ENCODE measurements around the gene ATE1.
A peak's percentile ranks its signal among the peaks of the same experiment; 100 is the strongest.
"Not testable (repeated sequence)": the region's sequence is repeated elsewhere in the genome, so short reads cannot be mapped to it uniquely, and the experiment has no call there.

The ATE1 gene

DNA sequence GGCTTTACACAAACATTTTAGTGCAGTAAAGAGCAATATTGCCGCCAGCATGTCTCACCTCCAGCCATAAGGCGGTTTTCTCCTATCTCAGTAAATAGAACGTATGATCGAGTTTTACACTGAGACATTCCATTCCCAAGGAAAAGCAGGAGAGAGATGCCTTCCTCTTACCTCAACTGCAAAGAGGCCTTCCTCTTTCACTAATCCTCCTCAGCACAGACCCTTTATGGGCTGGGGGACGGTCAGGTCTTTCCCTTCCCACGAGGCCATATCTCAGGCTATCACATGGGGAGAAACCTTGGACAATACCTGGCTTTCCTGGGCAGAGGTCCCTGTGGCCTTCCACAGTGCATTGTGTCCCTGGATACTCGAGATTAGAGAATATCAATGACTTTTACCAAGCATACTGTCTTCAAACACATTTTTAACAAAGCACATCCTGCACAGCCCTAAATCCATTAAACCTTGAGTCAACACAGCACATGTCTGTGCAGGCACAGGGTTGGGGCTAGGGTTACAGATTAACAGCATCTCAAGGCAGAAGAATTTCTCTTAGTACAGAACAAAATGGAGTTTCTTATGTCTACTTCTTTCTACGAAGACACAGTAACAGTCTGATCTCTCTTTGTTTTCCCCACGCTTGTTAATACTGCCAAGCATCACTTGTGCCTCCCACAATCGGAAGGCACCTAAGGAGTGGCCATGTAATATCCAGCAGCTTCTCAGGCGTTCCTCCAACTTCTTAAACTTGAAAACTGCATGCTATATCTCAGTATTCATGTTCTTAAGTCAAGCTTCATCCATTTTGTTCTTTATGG is 2.6 kb upstream of the ATE1 start:
- DNase-seq, result not testable (repeated sequence)

DNA sequence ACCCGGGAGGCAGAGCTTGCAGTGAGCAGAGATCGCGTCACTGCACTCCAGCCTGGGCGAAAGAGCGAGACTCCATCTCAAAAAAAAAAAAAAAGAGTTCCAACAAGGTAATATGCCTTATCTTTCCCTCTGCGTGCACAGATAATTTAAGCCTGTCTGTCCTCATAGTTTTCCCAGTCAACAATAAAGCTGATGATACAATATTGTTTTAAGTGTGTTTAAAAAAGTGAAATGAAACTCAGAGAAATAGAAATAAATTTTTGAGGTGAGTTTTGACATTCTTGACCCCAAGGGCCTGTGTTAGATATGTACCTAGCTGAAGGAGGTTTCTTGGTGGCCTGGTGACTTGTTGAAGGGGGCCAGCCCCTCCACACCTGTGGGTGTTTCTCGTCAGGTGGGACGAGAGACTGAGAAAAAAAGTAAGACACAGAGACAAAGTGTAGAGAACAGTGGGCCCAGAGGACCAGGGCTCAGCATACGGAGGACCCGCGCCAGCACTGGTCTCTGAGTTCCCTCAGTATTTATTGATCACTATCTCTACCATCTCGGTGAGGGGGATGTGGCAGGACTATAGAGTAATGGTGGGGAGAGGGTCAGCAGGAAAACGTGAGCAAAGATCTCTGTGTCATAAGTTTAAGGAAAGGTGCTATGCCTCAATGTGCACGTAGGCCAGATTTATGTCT is 1.9 kb upstream of the ATE1 start:
- DNase-seq, result not testable (repeated sequence)

DNA sequence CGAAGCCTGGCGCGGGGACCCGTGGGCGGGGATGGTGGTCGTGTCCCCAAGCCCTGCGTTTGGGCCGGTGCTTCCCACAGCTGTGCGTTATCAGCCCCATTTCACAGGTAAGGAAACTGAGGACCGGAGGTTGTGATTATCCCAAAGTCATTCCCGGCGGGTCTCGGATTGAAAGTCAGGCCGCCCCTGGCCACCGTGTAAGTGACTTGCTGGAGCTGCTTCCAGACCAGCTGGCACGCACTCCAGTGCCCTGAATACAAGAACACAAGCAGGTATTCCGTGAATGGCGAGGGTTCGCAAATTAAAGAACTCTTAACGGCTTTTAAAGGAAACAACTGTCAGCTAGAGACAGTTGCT is 675 bp upstream of the ATE1 start:
- DNase-seq, result peak in 17 of 51 donors; percentile 5 to 73 (median 36)

DNA sequence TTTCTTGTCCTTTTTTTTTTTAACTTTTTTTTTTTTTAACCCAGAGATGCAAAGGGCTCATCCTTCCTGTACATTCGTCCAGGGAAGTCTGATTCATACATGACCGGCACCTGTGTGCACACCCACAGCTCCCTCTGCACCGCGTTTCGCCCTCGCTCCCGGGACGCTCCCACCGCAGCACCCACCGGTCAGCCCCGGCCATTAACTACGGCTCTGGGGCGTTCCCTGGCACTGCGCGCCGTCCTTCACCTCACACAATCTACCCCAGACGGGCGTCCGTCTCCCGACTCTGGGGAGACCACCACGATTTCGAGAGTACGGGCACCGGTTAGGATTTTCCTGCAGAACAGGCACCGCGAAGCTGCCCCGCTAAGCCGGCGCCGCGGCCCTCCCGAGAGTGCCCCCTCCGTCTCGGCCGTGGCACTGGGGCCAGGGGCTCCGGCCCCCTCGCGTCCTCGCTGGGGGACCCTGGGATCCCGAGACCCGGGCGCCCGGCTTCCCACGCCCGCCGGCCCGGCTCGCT is 452 bp downstream of the ATE1 start:
- DNase-seq, result peak in 43 of 51 donors; percentile 16 to 82 (median 57)

DNA sequence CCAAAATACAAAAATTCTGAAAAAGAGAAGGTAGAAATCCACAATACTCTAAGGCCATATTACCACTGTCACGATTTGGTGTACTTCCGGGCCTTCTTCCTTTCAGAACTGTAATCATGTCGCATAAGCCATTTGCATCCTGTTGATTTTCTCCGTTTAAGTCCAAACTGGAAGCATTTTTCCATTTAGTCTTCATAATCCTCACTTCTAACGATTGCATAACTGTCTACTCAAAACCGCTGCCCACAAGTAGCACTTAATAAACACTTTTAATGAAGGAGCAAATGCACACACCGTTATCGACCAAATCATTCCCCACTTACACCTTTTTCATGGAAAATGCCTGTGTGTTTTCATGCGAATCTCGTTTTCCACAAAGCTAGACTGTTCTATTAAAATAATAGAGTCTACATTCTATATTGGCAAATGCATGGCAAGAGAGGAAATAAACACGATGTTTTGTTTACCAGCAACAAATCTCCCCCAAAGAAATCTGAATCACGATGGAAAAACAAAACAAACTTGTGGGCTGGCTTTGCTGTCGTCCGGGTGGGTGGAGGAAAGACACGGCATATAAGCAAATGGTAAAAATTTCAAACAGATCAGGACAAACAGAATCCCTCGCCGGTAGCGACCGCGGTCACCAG is 1.0 kb downstream of the ATE1 start:
- peak in 2 of 51 donors; percentile 37 to 60 for DNase-seq

DNA sequence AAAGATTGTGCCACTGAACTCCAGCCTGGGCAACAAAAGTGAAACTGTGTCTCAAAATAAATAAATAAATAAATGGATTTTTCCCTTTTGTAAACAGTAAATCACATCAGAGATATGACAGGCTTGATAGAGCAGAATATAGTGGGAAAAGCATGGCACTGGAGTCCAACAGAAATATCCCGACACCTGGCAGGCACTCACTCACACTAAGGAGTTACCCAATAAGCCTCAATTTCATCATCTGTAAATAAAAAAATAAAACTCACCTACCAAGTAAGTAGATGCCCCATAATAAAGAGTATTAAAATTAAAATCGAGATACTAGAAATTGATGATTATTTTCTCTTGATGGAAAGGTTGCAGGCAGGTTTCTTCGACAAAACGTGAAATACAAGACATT is 1.7 kb downstream of the ATE1 start:
- DNase-seq, result no peak

DNA sequence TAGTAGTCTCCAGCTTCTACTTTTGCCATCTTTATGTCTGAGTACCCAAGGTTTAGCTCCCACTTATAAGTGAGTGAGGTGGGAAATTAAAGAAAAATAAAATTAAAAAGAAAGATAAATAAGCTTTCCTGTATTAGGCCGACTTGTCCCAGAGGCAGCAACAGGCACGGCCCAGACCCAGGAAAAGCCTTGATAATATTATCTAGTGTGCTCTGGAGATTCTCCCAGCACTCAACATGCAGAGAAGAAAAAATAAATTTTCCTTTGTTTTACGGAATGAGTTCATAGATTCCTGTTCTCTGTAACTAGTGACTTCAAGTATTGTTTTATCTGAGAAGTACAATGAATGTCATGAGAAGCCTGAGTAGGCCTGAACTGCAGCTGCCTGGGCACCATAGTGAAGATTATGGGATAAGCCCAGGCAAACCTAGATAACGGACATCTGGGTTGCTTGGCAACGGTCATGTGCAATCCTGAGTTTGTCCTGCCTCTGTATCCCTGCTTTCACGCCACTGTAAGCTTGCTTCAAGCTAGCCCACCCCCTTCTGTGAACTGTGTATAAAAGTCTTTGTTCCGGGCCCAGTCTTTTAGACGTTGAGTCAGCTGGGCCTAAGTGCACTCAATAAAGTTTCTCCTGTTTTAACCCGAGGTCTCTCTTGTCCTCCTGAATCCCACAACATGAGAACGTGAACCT is 6.4 kb downstream of the ATE1 start:
- DNase-seq, result peak in 19 of 51 donors; percentile 2 to 48 (median 25)

DNA sequence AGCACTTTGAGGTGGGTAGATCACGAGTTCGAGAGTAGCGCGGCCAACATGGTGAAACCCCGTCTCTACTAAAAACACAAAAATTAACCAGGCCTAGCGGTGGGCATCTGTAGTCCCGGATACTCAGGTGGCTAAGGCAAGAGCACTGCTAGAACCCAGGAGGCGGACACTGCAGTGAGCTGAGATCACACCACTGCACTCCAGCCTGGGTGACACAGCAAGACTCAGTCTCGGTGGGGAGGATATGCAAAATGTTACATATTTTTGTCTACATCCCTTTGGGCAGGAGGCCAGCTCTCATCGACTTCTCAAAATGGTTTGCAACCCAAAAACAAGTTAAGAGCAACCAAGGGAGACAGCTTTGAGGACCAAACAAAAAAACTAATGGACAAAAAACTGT is 8.2 kb downstream of the ATE1 start:
- DNase-seq, result no peak

DNA sequence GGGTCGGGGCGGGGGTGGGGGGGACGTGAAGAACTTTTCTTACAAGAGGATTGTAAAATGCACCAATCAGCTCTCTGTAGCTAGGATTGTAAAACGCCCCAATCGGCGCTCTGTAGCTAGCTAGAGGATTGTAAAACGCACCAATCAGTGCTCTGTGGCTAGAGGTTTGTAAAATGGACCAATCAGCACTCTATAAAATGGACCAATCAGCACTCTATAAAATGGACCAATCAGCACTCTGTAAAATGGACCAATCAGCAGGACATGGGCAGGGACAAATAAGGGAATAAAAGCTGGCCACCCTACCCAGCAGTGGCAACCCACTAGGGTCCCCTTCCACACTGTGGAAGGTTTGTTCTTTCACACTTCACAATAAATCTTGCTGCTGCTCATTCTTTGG is 9.0 kb downstream of the ATE1 start:
- DNase-seq, result not testable (repeated sequence)

DNA sequence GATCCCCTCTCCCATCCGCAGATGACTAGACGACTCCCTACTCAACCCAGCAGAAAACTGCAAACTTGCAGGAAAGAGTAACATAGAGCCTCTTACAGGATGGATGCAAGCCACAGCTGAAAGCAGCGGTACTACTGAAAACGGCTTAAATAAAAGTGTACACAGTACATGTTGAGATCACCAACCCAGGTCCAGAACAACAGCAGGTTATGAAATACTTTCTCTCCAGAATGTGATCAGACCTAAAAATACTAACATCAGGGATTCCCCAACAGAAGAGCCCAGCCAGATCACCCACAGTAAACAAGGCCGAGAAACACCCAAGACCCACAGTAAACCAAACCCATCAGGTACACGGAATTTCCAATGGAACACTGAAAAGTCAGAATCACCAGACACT is 13.2 kb downstream of the ATE1 start:
- no peak for DNase-seq

DNA sequence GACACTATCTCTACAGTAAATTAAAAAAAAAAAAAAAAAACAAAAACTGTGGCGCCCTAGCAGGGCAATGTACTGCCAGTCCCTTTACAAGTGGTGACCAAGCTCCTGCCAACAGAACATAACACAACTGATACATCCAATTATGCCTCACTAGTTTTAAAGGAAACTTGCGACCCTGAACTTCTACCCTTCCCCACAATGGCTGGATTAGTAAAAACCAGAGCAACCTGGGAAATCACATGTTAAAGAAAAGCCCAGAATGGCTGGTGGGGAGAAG is 16.5 kb downstream of the ATE1 start:
- DNase-seq, result no peak

DNA sequence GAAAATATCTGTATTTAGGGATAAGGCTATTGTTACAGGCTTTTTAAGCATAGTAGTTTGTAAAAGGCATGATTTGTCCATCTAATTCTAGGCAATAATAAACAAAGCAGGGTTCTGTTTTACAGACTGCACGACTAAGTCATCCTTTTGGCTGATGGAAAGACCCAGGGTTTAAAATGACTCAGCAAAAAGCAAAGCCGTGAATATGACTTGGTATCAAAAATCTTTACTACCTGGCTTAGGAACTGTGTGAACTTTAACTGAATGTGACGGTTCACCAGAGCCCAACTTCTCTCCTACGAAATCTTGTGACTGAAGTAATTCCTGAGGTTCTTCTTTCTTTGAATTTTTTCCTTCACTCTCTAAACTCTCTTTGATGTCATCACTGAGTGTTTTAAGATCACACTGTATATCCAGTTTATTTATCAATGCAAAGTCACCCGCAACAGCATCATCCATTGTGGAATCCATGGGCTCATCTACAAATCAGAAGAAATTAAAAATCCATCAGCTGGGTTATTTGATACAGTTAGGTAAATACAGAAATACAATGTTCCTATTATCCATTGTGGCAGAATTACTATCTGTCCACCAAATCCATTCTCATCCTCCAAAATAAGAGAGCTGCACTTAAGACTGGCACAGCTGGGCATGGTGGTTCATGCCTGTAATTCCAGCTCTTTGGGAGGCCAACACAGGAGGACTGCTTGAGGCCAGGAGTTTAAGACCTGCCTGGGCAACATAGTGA is 17.0 kb downstream of the ATE1 start:
- DNase-seq, result peak in 3 of 51 donors; percentile 27 to 63 (median 32)

DNA sequence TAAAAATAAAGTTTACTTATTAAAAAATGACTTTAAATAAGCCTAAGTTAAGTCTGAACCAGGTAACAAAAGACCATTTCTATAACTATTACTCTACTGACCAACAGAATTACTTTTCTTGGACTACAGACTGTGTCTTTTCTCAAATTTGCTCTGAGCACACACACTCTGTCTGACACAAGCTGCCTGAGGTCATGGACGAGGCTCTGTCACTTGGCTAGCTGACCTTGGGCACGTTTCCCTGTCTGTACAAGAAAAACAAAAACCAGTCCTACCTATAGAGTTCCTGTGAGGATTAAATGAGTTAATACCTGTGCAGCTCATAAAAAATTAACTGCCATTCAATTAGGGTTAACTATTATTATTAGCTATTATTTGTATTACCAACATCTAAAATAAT is 22.9 kb downstream of the ATE1 start:
- no peak for DNase-seq

DNA sequence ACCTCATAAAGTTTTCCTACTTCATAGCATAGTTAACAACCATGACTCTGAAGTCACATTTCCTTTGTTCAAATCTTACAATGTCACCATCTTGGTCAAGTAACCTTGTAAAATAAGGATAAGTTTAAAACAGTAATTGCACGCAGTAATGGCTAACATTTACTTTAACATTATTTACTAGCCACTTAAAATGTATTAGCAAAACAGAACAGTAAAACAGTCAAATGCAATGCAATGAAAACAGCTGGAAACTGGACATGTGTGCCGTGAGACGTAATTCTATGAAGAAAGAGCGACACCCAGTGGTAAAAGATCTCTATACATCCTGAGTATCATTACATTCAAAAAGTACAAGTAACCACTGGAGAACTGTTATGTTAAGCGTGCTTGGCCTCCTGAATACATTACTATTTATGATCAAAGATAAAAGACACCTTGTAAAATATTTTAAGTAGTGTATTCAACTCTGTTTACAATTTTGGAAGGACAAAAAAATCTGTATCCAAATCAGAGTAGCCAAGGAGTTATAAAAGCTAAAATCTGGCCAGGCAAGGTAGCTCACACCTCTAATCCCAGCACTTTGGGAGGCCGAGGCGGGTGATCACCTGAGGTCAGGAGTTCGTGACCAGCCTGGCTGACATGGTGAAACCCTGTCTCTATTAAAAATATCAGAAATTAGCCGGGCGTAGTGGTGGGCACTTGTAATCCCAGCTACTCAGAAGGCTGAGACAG is 27.2 kb downstream of the ATE1 start:
- DNase-seq, result peak in 3 of 51 donors; percentile 4 to 65 (median 19)

DNA sequence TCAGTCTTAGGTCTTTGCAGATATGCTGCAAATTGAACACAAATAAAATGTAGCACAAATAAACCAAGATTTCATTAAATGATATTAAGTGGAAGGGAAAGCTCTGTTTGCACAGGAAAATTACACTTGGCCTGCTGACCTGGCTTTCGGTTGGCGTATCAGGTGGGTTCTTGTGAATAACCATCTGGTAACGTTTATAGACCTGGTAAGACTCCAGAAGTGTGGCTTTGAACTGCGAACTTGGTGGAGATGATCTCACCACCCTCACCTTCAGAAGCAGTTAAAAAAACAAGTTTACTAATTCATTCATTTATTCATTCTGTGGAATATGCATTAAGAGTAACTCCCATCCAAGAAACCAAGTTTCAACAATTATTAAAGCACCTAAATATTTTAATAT is 28.1 kb downstream of the ATE1 start:
- DNase-seq, result no peak

DNA sequence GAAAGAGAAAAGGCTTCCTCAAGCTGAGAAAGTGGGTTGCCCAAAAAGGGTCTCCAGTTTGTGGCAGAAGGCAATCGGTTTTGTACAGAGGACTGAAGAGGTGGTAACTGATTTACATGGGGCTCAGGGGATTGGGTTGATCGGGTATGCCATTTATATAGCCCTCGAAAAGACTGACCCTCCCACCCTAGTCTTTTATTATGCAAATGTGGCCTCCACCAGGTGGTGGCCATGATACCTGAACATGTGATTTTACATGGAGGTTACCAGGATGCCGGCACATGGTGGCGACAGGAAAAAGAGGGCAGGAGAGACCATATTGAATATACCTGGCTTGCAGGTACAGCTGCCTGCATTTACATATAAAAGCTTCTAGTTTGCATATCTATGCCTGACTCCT is 36.7 kb downstream of the ATE1 start:
- no peak for DNase-seq

DNA sequence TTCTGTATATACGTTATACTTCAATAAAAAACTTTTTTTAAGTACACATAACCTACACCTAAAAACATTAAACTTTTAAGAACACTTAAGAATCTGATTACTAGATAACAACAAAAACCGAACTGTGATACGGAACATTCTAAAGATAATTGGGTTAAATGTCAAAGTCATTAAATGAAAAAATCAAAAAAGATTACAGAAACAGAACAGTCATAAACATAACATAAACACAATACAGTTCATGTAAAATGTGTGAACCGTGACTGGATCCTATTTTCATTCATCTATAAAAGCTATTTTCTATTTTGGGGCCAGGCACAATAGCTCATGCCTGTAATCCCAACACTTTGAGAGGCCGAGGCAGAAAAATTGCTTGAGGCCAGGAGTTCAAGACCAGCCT is 38.6 kb downstream of the ATE1 start:
- no peak for DNase-seq

DNA sequence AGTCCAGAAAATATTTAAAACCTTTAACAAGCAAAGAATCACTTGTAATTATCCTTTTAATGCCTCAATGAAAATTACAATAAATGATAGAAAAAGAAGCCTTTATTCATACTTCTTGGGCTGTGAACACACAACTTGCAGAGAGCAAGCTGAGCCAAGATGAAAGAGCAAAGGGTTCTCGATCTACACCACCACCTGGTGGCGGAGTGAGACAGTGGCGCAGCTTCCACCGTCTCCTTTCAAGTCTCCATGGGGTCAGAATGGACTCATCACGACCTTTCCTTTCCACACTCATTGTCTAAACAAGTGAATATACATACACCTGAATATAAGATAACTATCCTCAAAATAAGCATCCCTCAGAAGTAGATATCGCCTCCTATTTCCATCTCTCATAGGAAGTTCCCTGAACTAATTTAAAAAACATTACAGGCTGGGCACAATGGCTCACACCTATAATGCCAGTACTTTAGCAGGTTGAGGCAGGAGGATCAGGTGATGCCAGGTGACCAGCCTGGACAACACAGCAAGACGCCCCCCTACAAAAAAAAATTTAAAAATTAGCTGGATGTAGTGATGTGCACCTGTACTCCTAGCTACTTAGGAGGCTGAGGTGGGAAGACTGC is 40.7 kb downstream of the ATE1 start:
- DNase-seq, result peak in 38 of 51 donors; percentile 1 to 74 (median 24)

DNA sequence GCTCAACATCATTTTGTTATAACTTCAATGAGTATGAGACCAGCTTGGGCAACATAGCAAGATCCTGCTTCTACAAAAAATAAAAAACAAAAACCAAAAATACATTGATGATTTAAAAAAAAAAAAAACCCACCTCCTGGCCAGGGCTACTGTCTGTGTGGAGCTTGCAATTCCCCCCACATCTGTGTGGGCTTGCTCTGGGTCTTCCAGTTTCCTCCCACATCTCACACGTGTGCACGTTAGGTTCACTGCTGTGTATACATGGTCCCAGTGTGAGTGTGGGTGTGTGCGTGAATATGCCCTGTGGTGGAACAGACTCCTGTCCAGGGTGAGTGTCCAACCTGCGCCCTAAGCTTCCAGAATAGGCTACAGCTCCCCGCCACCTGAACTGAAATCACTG is 41.6 kb downstream of the ATE1 start:
- no peak for DNase-seq

DNA sequence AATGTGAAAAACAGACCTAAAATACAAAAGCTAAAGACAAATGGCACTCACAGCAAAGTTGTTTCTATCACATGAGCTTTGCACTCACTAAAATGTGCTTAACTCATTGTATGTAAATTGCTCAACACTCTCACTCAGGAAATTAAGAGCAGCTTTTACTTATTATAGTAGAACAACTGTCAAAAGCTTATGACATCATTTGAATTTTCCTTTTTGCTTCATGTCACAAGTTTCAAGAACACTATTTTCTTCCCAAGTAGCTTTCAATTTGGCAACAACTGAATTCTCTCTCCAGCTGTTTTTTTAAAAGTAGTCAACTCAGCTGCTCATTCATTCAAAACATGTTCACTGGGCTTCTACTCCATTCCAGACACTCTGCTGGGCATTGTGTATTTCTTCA is 46.9 kb downstream of the ATE1 start:
- DNase-seq, result no peak

Measured in hypothalamus (tissue), 51 donors.